Ishikawa (cell line): ENCODE data around the gene CLEC17A.

Experiments
- CEBPB ChIP-seq: IDR thresholded peaks from 2 replicates; pipeline ENCODE4 v1.6.1; 2012
- CREB1 ChIP-seq: IDR thresholded peaks from 2 replicates; pipeline ENCODE4 v1.6.1; 2012; ENCODE audit warnings: low read depth
- EGR1 ChIP-seq: IDR thresholded peaks from 2 replicates; pipeline ENCODE4 v1.6.1; 2012
- EP300 ChIP-seq: IDR thresholded peaks from 2 replicates; pipeline ENCODE4 v1.6.1; 2012; ENCODE audit warnings: borderline replicate concordance
- FOXM1 ChIP-seq: IDR thresholded peaks from 2 replicates; pipeline ENCODE4 v1.6.1; 2012; ENCODE audit warnings: low read depth, borderline replicate concordance
- MAX ChIP-seq: IDR thresholded peaks from 2 replicates; pipeline ENCODE4 v1.6.1; 2012
- NFIC ChIP-seq: IDR thresholded peaks from 2 replicates; pipeline ENCODE4 v1.6.1; 2012
- RAD21 ChIP-seq: IDR thresholded peaks from 2 replicates; pipeline ENCODE4 v1.6.1; 2012; ENCODE audit warnings: low read depth
- TAF1 ChIP-seq: IDR thresholded peaks from 2 replicates; pipeline ENCODE4 v1.6.1; 2012; ENCODE audit warnings: low read depth, mild to moderate bottlenecking
- TCF12 ChIP-seq: IDR thresholded peaks from 2 replicates; pipeline ENCODE4 v1.6.1; 2012; ENCODE audit warnings: low read depth
- TEAD4 ChIP-seq: IDR thresholded peaks from 2 replicates; pipeline ENCODE4 v1.6.1; 2012
- YY1 ChIP-seq: IDR thresholded peaks from 2 replicates; pipeline ENCODE4 v1.6.1; 2012; ENCODE audit warnings: low read depth
- ZBTB7A ChIP-seq: IDR thresholded peaks from 2 replicates; pipeline ENCODE4 v1.6.1; 2012; ENCODE audit warnings: low read depth
- TF ChIP-seq, protein P1 (sequence below): IDR thresholded peaks from 2 replicates; pipeline ENCODE4 v1.6.1; 2012
- TF ChIP-seq, protein P2 (sequence below): IDR thresholded peaks from 2 replicates; pipeline ENCODE4 v1.6.1; 2012; ENCODE audit warnings: low read depth, mild to moderate bottlenecking

CLEC17A gene

DNA sequence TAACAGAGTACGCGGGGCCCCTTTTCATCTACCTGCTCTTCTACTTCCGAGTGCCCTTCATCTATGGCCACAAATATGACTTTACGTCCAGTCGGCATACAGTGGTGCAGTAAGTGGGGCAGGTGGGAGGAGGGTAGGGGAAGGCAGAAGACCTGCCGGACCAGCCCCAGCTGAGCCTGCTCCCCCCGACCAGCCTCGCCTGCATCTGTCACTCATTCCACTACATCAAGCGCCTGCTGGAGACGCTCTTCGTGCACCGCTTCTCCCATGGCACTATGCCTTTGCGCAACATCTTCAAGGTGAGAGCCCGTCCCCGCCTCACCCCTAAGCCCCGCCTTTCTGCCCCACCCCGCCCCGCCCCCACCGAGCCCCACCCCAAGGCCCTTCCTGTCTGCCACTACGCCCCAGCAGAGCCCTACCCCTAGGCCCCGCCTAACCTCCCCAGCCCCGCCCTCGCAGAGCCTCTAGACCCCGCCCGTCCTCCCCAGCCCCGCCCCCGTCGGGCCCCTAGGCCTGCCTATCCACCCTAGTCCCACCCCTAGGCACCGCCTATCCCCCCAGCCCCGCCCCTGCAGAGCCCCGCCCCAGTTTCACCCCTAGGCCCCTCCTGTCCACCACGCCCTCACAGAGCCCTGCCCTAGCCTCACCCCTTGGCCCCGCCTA is 18.8 kb upstream of the CLEC17A start:
- TF ChIP-seq YY1 (no peak), CREB1 (no peak), TEAD4 (no peak), EP300 (no peak), MAX (peak; percentile 50; the same call in 1 of the 2 replicates), FOXM1 (no peak), EGR1 (no peak), ZBTB7A (no peak), TCF12 (no peak), RAD21 (no peak), CEBPB (peak; percentile 95), TAF1 (no peak), NFIC (no peak)
- TF ChIP-seq, protein P1, sequence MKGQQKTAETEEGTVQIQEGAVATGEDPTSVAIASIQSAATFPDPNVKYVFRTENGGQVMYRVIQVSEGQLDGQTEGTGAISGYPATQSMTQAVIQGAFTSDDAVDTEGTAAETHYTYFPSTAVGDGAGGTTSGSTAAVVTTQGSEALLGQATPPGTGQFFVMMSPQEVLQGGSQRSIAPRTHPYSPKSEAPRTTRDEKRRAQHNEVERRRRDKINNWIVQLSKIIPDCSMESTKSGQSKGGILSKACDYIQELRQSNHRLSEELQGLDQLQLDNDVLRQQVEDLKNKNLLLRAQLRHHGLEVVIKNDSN = no peak
- TF ChIP-seq, protein P2, sequence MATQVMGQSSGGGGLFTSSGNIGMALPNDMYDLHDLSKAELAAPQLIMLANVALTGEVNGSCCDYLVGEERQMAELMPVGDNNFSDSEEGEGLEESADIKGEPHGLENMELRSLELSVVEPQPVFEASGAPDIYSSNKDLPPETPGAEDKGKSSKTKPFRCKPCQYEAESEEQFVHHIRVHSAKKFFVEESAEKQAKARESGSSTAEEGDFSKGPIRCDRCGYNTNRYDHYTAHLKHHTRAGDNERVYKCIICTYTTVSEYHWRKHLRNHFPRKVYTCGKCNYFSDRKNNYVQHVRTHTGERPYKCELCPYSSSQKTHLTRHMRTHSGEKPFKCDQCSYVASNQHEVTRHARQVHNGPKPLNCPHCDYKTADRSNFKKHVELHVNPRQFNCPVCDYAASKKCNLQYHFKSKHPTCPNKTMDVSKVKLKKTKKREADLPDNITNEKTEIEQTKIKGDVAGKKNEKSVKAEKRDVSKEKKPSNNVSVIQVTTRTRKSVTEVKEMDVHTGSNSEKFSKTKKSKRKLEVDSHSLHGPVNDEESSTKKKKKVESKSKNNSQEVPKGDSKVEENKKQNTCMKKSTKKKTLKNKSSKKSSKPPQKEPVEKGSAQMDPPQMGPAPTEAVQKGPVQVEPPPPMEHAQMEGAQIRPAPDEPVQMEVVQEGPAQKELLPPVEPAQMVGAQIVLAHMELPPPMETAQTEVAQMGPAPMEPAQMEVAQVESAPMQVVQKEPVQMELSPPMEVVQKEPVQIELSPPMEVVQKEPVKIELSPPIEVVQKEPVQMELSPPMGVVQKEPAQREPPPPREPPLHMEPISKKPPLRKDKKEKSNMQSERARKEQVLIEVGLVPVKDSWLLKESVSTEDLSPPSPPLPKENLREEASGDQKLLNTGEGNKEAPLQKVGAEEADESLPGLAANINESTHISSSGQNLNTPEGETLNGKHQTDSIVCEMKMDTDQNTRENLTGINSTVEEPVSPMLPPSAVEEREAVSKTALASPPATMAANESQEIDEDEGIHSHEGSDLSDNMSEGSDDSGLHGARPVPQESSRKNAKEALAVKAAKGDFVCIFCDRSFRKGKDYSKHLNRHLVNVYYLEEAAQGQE = no peak

GRCh38 chr19:14565298-14565679 is 17.6 kb upstream of the CLEC17A start:
- no peak for TF ChIP-seq YY1
- no peak for TF ChIP-seq TCF12
- no peak for TF ChIP-seq MAX
- TF ChIP-seq, protein P1 = no peak

DNA sequence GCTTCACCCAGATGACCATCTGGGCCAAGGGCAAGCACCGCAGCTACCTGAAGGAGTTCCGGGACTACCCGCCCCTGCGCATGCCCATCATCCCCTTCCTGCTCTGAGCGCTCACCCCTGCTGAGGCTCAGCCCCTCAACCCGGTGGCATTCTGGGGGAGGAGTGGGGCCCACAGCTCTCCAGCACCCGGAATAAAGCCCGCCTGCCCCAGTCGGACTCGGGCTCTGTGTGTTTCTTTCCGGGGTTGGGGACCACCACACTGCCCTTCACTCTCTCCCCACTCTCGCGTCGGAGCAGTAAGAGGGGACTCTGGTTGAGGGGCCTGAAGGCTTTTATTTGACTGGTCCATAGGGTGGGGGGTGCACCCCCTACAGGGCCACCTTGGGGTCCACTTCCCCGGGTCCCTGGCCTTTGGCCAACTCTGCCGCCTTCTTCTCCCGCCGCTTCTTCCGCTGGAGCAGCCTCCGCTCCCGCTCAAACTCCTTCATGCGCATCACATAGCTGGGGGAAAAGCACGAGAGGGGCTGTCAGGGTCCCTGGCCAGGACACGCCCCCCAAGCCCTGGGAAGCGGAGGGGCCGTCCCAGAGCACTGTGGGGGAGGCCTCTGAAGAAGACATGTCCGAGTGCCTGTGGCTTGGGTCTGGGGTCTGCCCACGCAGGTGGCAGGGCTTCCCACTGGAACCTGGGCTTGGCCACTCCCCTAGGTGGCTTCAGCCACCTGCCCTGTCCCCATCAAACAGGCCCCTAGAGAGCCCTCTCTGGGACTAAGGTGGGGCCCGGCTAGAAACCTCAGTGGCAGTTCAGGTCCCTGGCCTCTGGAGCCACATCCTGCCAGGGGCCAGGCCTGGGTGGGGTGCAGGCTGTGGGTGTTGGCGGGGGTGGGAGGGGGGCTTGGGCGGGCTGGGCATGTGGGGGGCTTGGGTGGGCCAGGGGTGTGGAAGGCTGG is 16.8 kb upstream of the CLEC17A start:
- TF ChIP-seq NFIC (no peak), YY1 (no peak), EP300 (no peak), TAF1 (no peak), TCF12 (no peak), FOXM1 (no peak), TEAD4 (no peak), MAX (no peak), CEBPB (no peak), EGR1 (no peak), ZBTB7A (no peak), CREB1 (no peak), RAD21 (no peak)
- TF ChIP-seq, protein P2 = no peak
- TF ChIP-seq, protein P1 = no peak

DNA sequence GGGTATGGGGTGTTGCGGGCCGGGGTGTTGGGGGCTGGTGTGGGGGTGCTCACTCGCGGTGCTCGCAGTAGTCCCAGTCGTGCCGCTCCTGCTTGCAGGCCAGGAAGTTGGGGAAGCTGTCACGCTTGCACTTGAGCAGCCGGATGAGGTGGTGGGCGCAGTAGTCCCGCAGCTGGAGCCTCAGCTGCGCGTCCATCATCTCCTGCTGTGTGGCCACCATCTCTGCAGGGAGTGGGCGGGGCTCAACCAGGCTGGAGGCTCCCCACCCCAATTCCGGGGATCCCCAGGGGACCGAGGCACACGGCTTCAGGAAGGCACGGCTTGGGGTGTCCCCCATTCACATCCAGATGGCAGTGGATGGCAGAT is 16.2 kb upstream of the CLEC17A start:
- TF ChIP-seq TEAD4 (no peak), EP300 (no peak), CEBPB (no peak), FOXM1 (no peak), TAF1 (no peak), NFIC (no peak), MAX (no peak), ZBTB7A (no peak), TCF12 (no peak)
- TF ChIP-seq, protein P2 = no peak
- TF ChIP-seq, protein P1 = no peak
